Left ventricle myocardium inferior (tissue), 1 donor: ENCODE data around the gene CEACAM18. TPM values are rescaled to one million over a fixed set of nuclear protein-coding genes. Genes with fewer than 3 reads are reported as not detected.
A peak's percentile ranks its signal among the peaks of the same experiment; 100 is the strongest.

Experiments used
- DNase-seq: peaks from one replicate; pipeline ENCODE4 v3.0.0-alpha.2; 2020
- H3K27ac ChIP-seq: fragments of 200-600 bp; replicated peaks from 2 replicates; pipeline ENCODE4 v1.8.0; 2021
- H3K27me3 ChIP-seq: fragments of 200-600 bp; 2 replicates; pipeline ENCODE4 v1.8.0; 2021; ENCODE audit warnings: low read depth
- H3K36me3 ChIP-seq: fragments of 200-600 bp; 2 replicates; pipeline ENCODE4 v1.8.0; 2021
- H3K4me1 ChIP-seq: fragments of 200-600 bp; 2 replicates; pipeline ENCODE4 v1.8.0; 2021
- H3K4me3 ChIP-seq: fragments of 200-600 bp; 2 replicates; pipeline ENCODE4 v1.8.0; 2021; ENCODE audit warnings: mild to moderate bottlenecking, moderate library complexity
- H3K9me3 ChIP-seq: fragments of 200-600 bp; replicated peaks from 2 replicates; pipeline ENCODE4 v1.8.0; 2021
- intact Hi-C: fragments of 100-400 bp; cut with micrococcal nuclease; formaldehyde crosslinking; loops from one replicate; pipeline ENCODE4 v1.11.0; 2022
- total RNA-seq: library from RNA; stranded (reverse); fragmentation: NEBNext Ultra II Directional; extraction: Animal tissue kit (Norgen Biotek cat#: 25700); gene quantifications from one replicate; pipeline ENCODE4 v1.2.1, GENCODE V29; 2021
- TF ChIP-seq, protein P1 (sequence below): fragments of 200-600 bp; IDR thresholded peaks from 2 replicates; pipeline ENCODE4 v1.8.0; 2021; ENCODE audit warnings: antibody characterized with exemption, mild to moderate bottlenecking, borderline replicate concordance
- donor health status: DM: no; HTN: yes; CAD: no; lungs with severe emphysema.

CEACAM18 gene
- total RNA-seq, 1 donor from 2014 or later, result not detected

DNA sequence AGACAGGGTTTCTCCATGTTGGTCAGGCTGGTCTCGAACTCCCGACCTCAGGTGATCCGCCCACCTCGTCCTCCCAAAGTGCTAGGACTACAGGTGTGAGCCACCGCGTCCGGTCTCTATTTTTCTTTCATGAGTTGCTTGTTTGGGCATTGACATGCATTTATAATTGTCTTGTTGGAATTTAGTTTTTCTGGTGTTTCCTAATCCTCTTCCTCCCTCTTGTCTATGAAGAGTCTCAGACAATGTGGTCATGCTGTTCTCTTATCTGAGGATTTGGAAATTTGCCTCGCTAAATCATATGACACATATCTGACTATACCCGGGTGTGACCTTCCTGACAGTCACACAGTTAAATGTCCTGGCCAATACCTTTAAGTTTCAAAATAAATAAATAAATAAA is 7.4 kb upstream of the CEACAM18 start:
- H3K27ac ChIP-seq, result no peak overlapping the region
- H3K27me3 ChIP-seq, result peaks cover 69% of the 10 kb centered on the region
- no peaks in the 10 kb centered on the region for H3K36me3 ChIP-seq
- intact Hi-C loops, result loop anchor here (5.0 to 10.0 kb wide), 2 partner anchors 186 to 304 kb away; no protein-coding TSS in a partner anchor
- H3K9me3 ChIP-seq, result no peaks in the 10 kb centered on the region
- H3K4me1 ChIP-seq, result no peaks in the 10 kb centered on the region
- DNase-seq, result no peak
- no peak overlapping the region for H3K4me3 ChIP-seq
- TF ChIP-seq, protein P1, sequence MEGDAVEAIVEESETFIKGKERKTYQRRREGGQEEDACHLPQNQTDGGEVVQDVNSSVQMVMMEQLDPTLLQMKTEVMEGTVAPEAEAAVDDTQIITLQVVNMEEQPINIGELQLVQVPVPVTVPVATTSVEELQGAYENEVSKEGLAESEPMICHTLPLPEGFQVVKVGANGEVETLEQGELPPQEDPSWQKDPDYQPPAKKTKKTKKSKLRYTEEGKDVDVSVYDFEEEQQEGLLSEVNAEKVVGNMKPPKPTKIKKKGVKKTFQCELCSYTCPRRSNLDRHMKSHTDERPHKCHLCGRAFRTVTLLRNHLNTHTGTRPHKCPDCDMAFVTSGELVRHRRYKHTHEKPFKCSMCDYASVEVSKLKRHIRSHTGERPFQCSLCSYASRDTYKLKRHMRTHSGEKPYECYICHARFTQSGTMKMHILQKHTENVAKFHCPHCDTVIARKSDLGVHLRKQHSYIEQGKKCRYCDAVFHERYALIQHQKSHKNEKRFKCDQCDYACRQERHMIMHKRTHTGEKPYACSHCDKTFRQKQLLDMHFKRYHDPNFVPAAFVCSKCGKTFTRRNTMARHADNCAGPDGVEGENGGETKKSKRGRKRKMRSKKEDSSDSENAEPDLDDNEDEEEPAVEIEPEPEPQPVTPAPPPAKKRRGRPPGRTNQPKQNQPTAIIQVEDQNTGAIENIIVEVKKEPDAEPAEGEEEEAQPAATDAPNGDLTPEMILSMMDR, result no peak

DNA sequence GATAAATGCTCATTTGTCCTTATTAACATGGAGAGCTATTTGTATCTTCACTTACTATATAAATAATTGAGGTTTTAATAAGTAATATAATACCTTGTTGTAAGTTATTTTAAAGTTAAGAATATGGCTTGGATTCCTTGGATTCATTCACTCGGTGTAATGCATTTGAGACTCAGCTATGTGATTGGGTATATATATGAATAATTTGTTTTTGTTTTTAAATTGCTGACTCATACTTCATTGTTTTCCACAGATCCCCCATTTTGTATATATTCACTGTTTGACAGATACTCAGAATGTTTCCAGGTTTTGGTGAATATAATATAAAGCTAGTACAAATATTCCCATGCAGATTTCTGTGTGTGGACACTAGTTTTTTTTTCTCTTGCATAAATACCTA is 6.8 kb upstream of the CEACAM18 start:
- no peaks in the 10 kb centered on the region for H3K36me3 ChIP-seq
- no peak for DNase-seq
- intact Hi-C loops, result loop anchor here (5.0 to 10.0 kb wide), 2 partner anchors 186 to 303 kb away; no protein-coding TSS in a partner anchor
- H3K9me3 ChIP-seq, result no peaks in the 10 kb centered on the region
- TF ChIP-seq, protein P1, result no peak
- H3K27me3 ChIP-seq, result peaks cover 71% of the 10 kb centered on the region
- H3K4me1 ChIP-seq, result no peaks in the 10 kb centered on the region
- H3K27ac ChIP-seq, result no peak overlapping the region
- no peak overlapping the region for H3K4me3 ChIP-seq

DNA sequence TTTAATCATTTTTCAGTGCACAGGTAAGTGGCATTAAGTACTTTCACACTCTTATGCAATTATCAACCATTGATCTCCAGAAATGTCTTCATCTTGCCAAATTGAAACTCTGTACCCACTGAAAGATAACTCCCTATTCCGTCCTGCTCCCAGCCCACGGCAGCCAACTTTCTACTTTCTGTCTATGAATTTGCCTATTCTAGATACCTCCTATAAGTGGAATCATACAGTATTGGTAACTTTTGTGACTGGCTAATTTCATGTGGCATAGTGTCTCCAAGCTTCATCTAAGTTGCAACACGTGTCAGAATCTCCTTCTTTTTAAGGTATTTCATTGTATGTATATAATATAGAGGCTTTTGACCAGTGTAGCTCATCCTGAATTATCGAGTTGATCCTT is 5.7 kb upstream of the CEACAM18 start:
- H3K4me3 ChIP-seq, result no peak overlapping the region
- no peak for DNase-seq
- H3K9me3 ChIP-seq, result no peaks in the 10 kb centered on the region
- intact Hi-C loops, result loop anchor here (5.0 to 10.0 kb wide), 2 partner anchors 185 to 302 kb away; no protein-coding TSS in a partner anchor
- TF ChIP-seq, protein P1, result no peak
- no peaks in the 10 kb centered on the region for H3K36me3 ChIP-seq
- no peaks in the 10 kb centered on the region for H3K4me1 ChIP-seq
- H3K27me3 ChIP-seq, result peaks cover 78% of the 10 kb centered on the region
- H3K27ac ChIP-seq, result no peak overlapping the region

DNA sequence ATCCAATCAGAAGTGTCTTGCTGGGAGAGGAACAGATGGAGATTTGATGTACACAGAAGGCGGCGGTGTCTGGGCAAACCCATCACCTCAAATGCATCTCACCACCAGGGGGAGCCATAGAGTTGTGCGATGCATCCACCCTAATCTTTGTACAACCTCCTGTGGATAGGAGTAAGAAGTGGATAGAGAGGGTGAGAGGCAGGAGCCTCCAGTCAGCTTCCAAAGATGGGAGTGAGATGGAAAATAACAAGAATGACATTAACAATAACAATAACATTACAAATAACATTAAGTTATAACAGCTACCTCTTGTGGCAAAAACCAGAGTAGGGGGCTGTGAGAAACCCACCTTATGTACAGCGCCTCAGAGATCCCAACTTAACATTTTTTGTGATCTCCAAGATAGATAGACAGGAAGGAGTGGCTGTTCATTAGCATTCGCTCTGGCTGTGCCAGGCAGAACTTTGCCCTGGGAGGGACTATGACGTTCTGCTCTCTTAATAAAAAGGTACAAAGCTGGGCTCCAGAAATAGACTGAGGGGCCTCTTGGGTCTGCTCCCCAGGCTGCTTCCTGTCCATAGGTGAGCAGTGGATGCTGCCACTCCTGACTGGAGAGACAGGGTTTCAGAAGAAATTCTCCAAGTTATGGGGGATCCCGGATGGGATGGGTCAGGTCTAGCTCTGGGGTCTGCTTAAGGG is 5.2 kb upstream of the CEACAM18 start:
- H3K9me3 ChIP-seq, result no peaks in the 10 kb centered on the region
- H3K4me1 ChIP-seq, result no peaks in the 10 kb centered on the region
- no peak overlapping the region for H3K4me3 ChIP-seq
- intact Hi-C loops, result loop anchor here (5.0 to 10.0 kb wide), 2 partner anchors 184 to 302 kb away; no protein-coding TSS in a partner anchor
- peaks cover 73% of the 10 kb centered on the region for H3K27me3 ChIP-seq
- no peak overlapping the region for H3K27ac ChIP-seq
- peak; percentile 51 for DNase-seq
- TF ChIP-seq, protein P1, result peak; percentile 89
- H3K36me3 ChIP-seq, result no peaks in the 10 kb centered on the region

DNA sequence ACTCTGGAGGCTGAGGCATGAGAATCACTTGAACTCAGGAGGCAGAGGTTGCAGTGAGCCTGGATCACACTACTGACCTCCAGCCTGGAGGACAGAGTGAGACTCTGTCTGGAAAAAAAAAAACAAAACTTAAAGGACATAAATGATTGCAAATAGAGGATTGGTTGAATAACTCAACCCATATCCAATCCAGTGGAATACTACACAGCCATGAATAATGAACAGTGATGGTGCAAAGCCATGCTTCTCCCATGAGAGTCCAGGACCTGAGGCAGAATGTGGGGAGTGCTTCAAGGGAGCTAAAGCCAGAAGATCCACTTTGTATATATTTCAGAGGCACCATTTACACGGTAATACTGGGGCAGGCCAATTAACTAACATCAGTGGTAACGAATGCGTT is 2.2 kb upstream of the CEACAM18 start:
- TF ChIP-seq, protein P1, result no peak
- intact Hi-C loops, result loop anchor here (10.0 kb wide), 1 partner anchor 299 kb away; no protein-coding TSS in a partner anchor
- H3K27me3 ChIP-seq, result peaks cover 86% of the 10 kb centered on the region
- no peaks in the 10 kb centered on the region for H3K9me3 ChIP-seq
- no peaks in the 10 kb centered on the region for H3K4me1 ChIP-seq
- no peak overlapping the region for H3K27ac ChIP-seq
- no peaks in the 10 kb centered on the region for H3K36me3 ChIP-seq
- H3K4me3 ChIP-seq, result no peak overlapping the region
- DNase-seq, result no peak
